Activated B cell treated with CpG ODN at 0.5 μM for 24 hours (primary cell): ENCODE data around the gene PCGF2. TPM values are rescaled to one million over a fixed set of nuclear protein-coding genes. Genes with fewer than 3 reads are reported as not detected.

ENCODE experiments used
- ATAC-seq: fragments of 200-7000 bp; cut with Tn5 transposase; one replicate; pipeline ENCODE4 v1.10.0; 2021; ENCODE audit warnings: low read depth, mild to moderate bottlenecking, moderate library complexity
- CTCF ChIA-PET: fragments of 350-600 bp; sonication (Branson Sonifier 250); formaldehyde crosslinking; loops from one replicate; lab custom pipeline; 2021; ENCODE audit warnings: antibody characterized with exemption; lab: Charles Lee
- POLR2A ChIA-PET: fragments of 350-600 bp; sonication (Branson Sonifier 250); formaldehyde crosslinking; loops from one replicate; lab custom pipeline; 2021; ENCODE audit warnings: antibody characterized with exemption; lab: Charles Lee
- DNase-seq: peaks from one replicate; pipeline ENCODE4 v3.0.0; 2022
- H3K27ac Mint-ChIP-seq: one replicate; pipeline ENCODE4 v1.8.0; 2020; ENCODE audit warnings: mixed read lengths
- H3K27me3 Mint-ChIP-seq: one replicate; pipeline ENCODE4 v1.8.0; 2021; ENCODE audit warnings: mixed read lengths
- H3K36me3 Mint-ChIP-seq: one replicate; pipeline ENCODE4 v1.8.0; 2021; ENCODE audit warnings: low read depth, mixed read lengths
- H3K4me1 Mint-ChIP-seq: one replicate; pipeline ENCODE4 v1.8.0; 2021; ENCODE audit warnings: mixed read lengths
- H3K4me3 Mint-ChIP-seq: one replicate; pipeline ENCODE4 v1.8.0; 2020; ENCODE audit warnings: mild to moderate bottlenecking, mixed read lengths
- H3K9me3 Mint-ChIP-seq: one replicate; pipeline ENCODE4 v1.8.0; 2020; ENCODE audit warnings: mixed read lengths
- CTCF ChIP-seq: fragments of 200-600 bp; IDR thresholded peaks from one replicate; pipeline ENCODE4 v1.8.0; 2022; ENCODE audit warnings: antibody characterized with exemption, mild to moderate bottlenecking
- intact Hi-C: fragments of 100-400 bp; cut with micrococcal nuclease; formaldehyde crosslinking; loops from one replicate; pipeline ENCODE4 v1.15.1; 2024
- total RNA-seq: library from RNA; stranded (reverse); gene quantifications from 2 replicates; pipeline ENCODE4 v1.2.3, GENCODE V29; 2022

PCGF2 gene
- total RNA-seq, 1 donor from 2014 or later = not detected

- ChIA-PET POLR2A (interaction anchor here (0.5 to 7.4 kb wide), 10 partner anchors 18 to 166 kb away, joined by 3 to 73 read pairs (median 6); partner anchors contain the start of genes LASP1 and PSMB3), CTCF (no interaction called here)
- TF ChIP-seq CTCF = no peak
- Mint-ChIP-seq H3K36me3 (peaks cover 24% of the 10 kb centered on the region), H3K4me3 (peak overlapping the region; percentile 96), H3K4me1 (peaks cover 54% of the 10 kb centered on the region), H3K27ac (peak overlapping the region; percentile 99), H3K27me3 (no peaks in the 10 kb centered on the region), H3K9me3 (peaks cover 3% of the 10 kb centered on the region)
- intact Hi-C loops = loop anchor here (1.0 to 10.0 kb wide), 4 partner anchors 27 to 1162 kb away; partner anchors contain the start of genes CISD3, IKZF3, PIP4K2B and ZPBP2
- ATAC-seq (no peak), DNase-seq (peak; percentile 31)
These were observed 45.0 kb downstream of the PCGF2 start for GRCh38 chr17:38702916-38703741.

- POLR2A ChIA-PET = interaction anchor here (0.5 to 7.4 kb wide), 17 partner anchors 26 to 451 kb away, joined by 3 to 73 read pairs (median 3); partner anchors contain the start of genes CISD3, LASP1, MRPL45 and PSMB3
- peak; percentile 77 for DNase-seq
- Mint-ChIP-seq H3K27ac (peak overlapping the region; percentile 99), H3K4me1 (peaks cover 48% of the 10 kb centered on the region), H3K9me3 (peaks cover 3% of the 10 kb centered on the region), H3K36me3 (peaks cover 17% of the 10 kb centered on the region), H3K4me3 (peak overlapping the region; percentile 96), H3K27me3 (no peaks in the 10 kb centered on the region)
- TF ChIP-seq CTCF = no peak
- intact Hi-C loops = loop anchor here (1.0 to 10.0 kb wide), 4 partner anchors 28 to 1162 kb away; partner anchors contain the start of genes CISD3, IKZF3, PIP4K2B and ZPBP2
- ATAC-seq = peak; percentile 28
- CTCF ChIA-PET = no interaction called here
These were observed 45.8 kb downstream of the PCGF2 start for GRCh38 chr17:38702166-38702915.

- no peak for TF ChIP-seq CTCF
These were observed 46.5 kb downstream of the PCGF2 start for GRCh38 chr17:38701504-38702165.

GRCh38 chr17:38698760-38699159, 49.4 kb downstream of the PCGF2 start:
- no peak overlapping the region for H3K27ac Mint-ChIP-seq
- no peak for DNase-seq
- peaks cover 35% of the 10 kb centered on the region for H3K4me1 Mint-ChIP-seq
- no peak for ATAC-seq
- ChIA-PET CTCF (interaction anchor here (1.4 kb wide), 1 partner anchor 22 kb away, joined by 3 read pairs; no protein-coding TSS in a partner anchor), POLR2A (interaction anchor here (0.6 kb wide), 1 partner anchor 38 kb away, joined by 6 read pairs; no protein-coding TSS in a partner anchor)
- intact Hi-C loops = no loop called here
- no peak overlapping the region for H3K4me3 Mint-ChIP-seq
- no peak for TF ChIP-seq CTCF
- H3K27me3 Mint-ChIP-seq = no peaks in the 10 kb centered on the region
- peaks cover 6% of the 10 kb centered on the region for H3K36me3 Mint-ChIP-seq
- H3K9me3 Mint-ChIP-seq = peaks cover 3% of the 10 kb centered on the region

More at GRCh38 chr17:38701504-38702165, 46.5 kb downstream of the PCGF2 start:
- intact Hi-C loops = loop anchor here (1.0 to 10.0 kb wide), 6 partner anchors 24 to 1163 kb away; partner anchors contain the start of genes CISD3, IKZF3, PIP4K2B and PSMB3
- H3K4me1 Mint-ChIP-seq = peaks cover 47% of the 10 kb centered on the region
- H3K27ac Mint-ChIP-seq = peak overlapping the region; percentile 97
- no peak for DNase-seq
- CTCF ChIA-PET = no interaction called here
- POLR2A ChIA-PET = interaction anchor here (0.9 to 7.4 kb wide), 16 partner anchors 24 to 452 kb away, joined by 3 to 73 read pairs (median 3); partner anchors contain the start of genes CISD3, EPOP, LASP1 and MRPL45
- peaks cover 3% of the 10 kb centered on the region for H3K9me3 Mint-ChIP-seq
- peak; percentile 52 for ATAC-seq
- peak overlapping the region; percentile 86 for H3K4me3 Mint-ChIP-seq
- peaks cover 15% of the 10 kb centered on the region for H3K36me3 Mint-ChIP-seq
- H3K27me3 Mint-ChIP-seq = no peaks in the 10 kb centered on the region
